HG03571 (cell line): ENCODE measurements around the gene SUMO4.

Experiments used
- ATAC-seq: cut with Tn5 transposase; IDR thresholded peaks from one replicate; pipeline ENCODE4 v1.9.1; 2021; ENCODE audit not compliant: unreplicated experiment

The SUMO4 gene

GRCh38 chr6:149400050-149400449 is at the start of gene SUMO4:
SUMO4 (plus strand) TSS chr6:149400262; CDS start chr6:149400392, 130 bp downstream.
- no peak for ATAC-seq

- no peak for ATAC-seq
These were observed 46.1 kb upstream of the SUMO4 start for GRCh38 chr6:149354009-149354408.

- ATAC-seq: no peak
These were observed 43.8 kb upstream of the SUMO4 start for GRCh38 chr6:149356081-149356750.

- ATAC-seq: no peak
These were observed 42.1 kb upstream of the SUMO4 start for GRCh38 chr6:149357726-149358538.

GRCh38 chr6:149359440-149359839 is 40.6 kb upstream of the SUMO4 start:
- no peak for ATAC-seq

GRCh38 chr6:149360536-149360935 is 39.5 kb upstream of the SUMO4 start:
- ATAC-seq: no peak

GRCh38 chr6:149362289-149362688 is 37.8 kb upstream of the SUMO4 start:
- ATAC-seq: no peak

GRCh38 chr6:149363154-149363553 is 36.9 kb upstream of the SUMO4 start:
- no peak for ATAC-seq

GRCh38 chr6:149364557-149364956 is 35.5 kb upstream of the SUMO4 start:
- no peak for ATAC-seq

GRCh38 chr6:149365197-149365596 is 34.9 kb upstream of the SUMO4 start:
- ATAC-seq: no peak

GRCh38 chr6:149366267-149366921 is 33.7 kb upstream of the SUMO4 start:
- no peak for ATAC-seq

GRCh38 chr6:149368065-149368464 is 32.0 kb upstream of the SUMO4 start:
- ATAC-seq: peak; percentile 71

GRCh38 chr6:149371154-149371553 is 28.9 kb upstream of the SUMO4 start:
- no peak for ATAC-seq

GRCh38 chr6:149372062-149372461 is 28.0 kb upstream of the SUMO4 start:
- no peak for ATAC-seq

GRCh38 chr6:149373511-149373910 is 26.6 kb upstream of the SUMO4 start:
- no peak for ATAC-seq

- ATAC-seq: no peak
These were observed 20.1 kb upstream of the SUMO4 start for GRCh38 chr6:149379977-149380376.

GRCh38 chr6:149380523-149380922 is 19.5 kb upstream of the SUMO4 start:
- ATAC-seq: no peak

GRCh38 chr6:149383371-149383770 is 16.7 kb upstream of the SUMO4 start:
- no peak for ATAC-seq

GRCh38 chr6:149384464-149384863 is 15.6 kb upstream of the SUMO4 start:
- ATAC-seq: no peak

GRCh38 chr6:149385998-149386646 is 13.9 kb upstream of the SUMO4 start:
- ATAC-seq: no peak

GRCh38 chr6:149387779-149388512 is 12.1 kb upstream of the SUMO4 start:
- no peak for ATAC-seq
